GM12878 (cell line): ENCODE data around the gene KIF5A. TPM values are rescaled to one million over a fixed set of nuclear protein-coding genes. Genes with fewer than 3 reads are reported as not detected.
"Not testable (repeated sequence)": the region's sequence is repeated elsewhere in the genome, so short reads cannot be mapped to it uniquely, and the experiment has no call there.

Experiments used
- ATAC-seq: fragments of 200-7000 bp; cut with Tn5 transposase; 3 replicates; pipeline ENCODE4 v1.9.1; 2020; ENCODE audit warnings: mild to moderate bottlenecking, moderate library complexity
- BruUV-seq: library from RNA; stranded (reverse); fragments of 400-500 nt; replicated peaks from 2 replicates; lab custom pipeline; 2021; lab: Mats Ljungman, UMichigan
- CTCF ChIA-PET: fragments of 300-600 bp; sonication (Branson Sonifier 250); formaldehyde crosslinking; extraction: SDS; loops from one replicate; lab custom pipeline; 2021; ENCODE audit warnings: inconsistent platforms; lab: Yijun Ruan, JAX
- POLR2A ChIA-PET: fragments of 350-600 bp; formaldehyde crosslinking; extraction: SDS; loops from one replicate; lab custom pipeline; 2021; ENCODE audit warnings: inconsistent platforms; lab: Charles Lee
- RAD21 ChIA-PET: fragments of 300-600 bp; sonication (Branson Sonifier 250); formaldehyde crosslinking; loops from one replicate; lab custom pipeline; 2023; ENCODE audit warnings: antibody characterized with exemption; ENCODE audit not compliant: unreplicated experiment; lab: Charles Lee
- SMC1A ChIA-PET: fragments of 300-600 bp; sonication (Branson Sonifier 250); formaldehyde crosslinking; loops from one replicate; lab custom pipeline; 2023; ENCODE audit not compliant: unreplicated experiment, uncharacterized antibody; lab: Charles Lee
- DNase-seq: peaks from one replicate; pipeline ENCODE4 v3.0.0-alpha.2; 2011; ENCODE audit warnings: low read depth, low spot score
- FAIRE-seq: peaks from 3 replicates; lab custom pipeline; 2011; peaks lifted over from hg19 to GRCh38; lab: Jason Lieb, UNC
- H2AFZ ChIP-seq: 2 replicates; pipeline ENCODE4 v1.6.0; 2011; ENCODE audit warnings: low read depth, low read length, control low read depth; ENCODE audit not compliant: control insufficient read depth
- H3K27ac ChIP-seq: 2 replicates; pipeline ENCODE4 v1.5.1; 2011; ENCODE audit warnings: control low read depth; ENCODE audit not compliant: control insufficient read depth, insufficient read depth
- H3K27me3 ChIP-seq, 2 experiments: replicated peaks in 1 of 2; 2 replicates each; pipeline versions ENCODE4 v1.6.0 to v1.6.1; 2011; ENCODE audit warnings: low read length in 1 of 2; ENCODE audit not compliant: control insufficient read depth in 2 of 2, insufficient read depth in 2 of 2
- H3K36me3 ChIP-seq, 2 experiments: 2 replicates each; pipeline ENCODE4 v1.5.1; 2011; ENCODE audit warnings: low read length in 1 of 2; ENCODE audit not compliant: control insufficient read depth in 2 of 2, insufficient read depth in 2 of 2
- H3K4me1 ChIP-seq: 2 replicates; pipeline ENCODE4 v1.6.1; 2011; ENCODE audit warnings: mild to moderate bottlenecking, low read length, moderate library complexity, mixed read lengths; ENCODE audit not compliant: control insufficient read depth, insufficient read depth
- H3K4me2 ChIP-seq: 2 replicates; pipeline ENCODE4 v1.6.0; 2011; ENCODE audit warnings: control low read depth; ENCODE audit not compliant: control insufficient read depth, insufficient read depth
- H3K4me3 ChIP-seq: fragments of 200-600 bp; sonication (generic); 2 replicates; pipeline ENCODE4 v1.5.1; 2016
- H3K79me2 ChIP-seq: 2 replicates; pipeline ENCODE4 v1.6.0; 2011; ENCODE audit warnings: low read length; ENCODE audit not compliant: control insufficient read depth, insufficient read depth
- H3K9ac ChIP-seq: 2 replicates; pipeline ENCODE4 v1.8.0; 2011; ENCODE audit warnings: low read length, control low read depth, mixed read lengths; ENCODE audit not compliant: control insufficient read depth, insufficient read depth
- H3K9me3 ChIP-seq: replicated peaks from 3 replicates; pipeline ENCODE4 v1.5.1; 2011; ENCODE audit warnings: mild to moderate bottlenecking, low read length; ENCODE audit not compliant: control insufficient read depth, insufficient read depth
- H4K20me1 ChIP-seq: 2 replicates; pipeline ENCODE4 v1.6.0; 2011; ENCODE audit not compliant: control insufficient read depth, insufficient read depth
- POLR2A ChIP-seq: IDR thresholded peaks from 2 replicates; pipeline ENCODE4 v1.6.1; 2011; ENCODE audit warnings: low read depth, mild to moderate bottlenecking, low read length
- WGBS: methylation state at CpG from one replicate; pipeline ENCODE4 v1.1.6; 2016; ENCODE audit warnings: low lambda C conversion rate; ENCODE audit not compliant: insufficient replicate concordance, insufficient coverage; ENCODE audit errors: missing lambda C conversion rate; 5-methylcytosine and 5-hydroxymethylcytosine counted together
- in situ Hi-C: fragments of 300-500 bp; cut with MboI; formaldehyde crosslinking; loops from 9 replicates; pipeline ENCODE4 v1.14.3; 2018; ENCODE audit warnings: mixed read lengths
- intact Hi-C: fragments of 100-400 bp; cut with micrococcal nuclease; formaldehyde crosslinking; loops from one replicate; pipeline ENCODE4 v1.14.2; 2022; ENCODE audit not compliant: unreplicated experiment
- polyA plus RNA-seq, 11 experiments: library from polyadenylated mRNA; depleted of rRNA in 4 of 11; unstranded in 6 of 11; stranded (reverse) in 5 of 11; fragments of >200 nt; fragmentation: Nextera tagmentation in 4 of 11; fragmentation: Illumina TruSeq in 1 of 11; extraction: Ambion mirVana in 4 of 11; extraction: Trizol in 1 of 11; gene quantifications; 1 replicate in 1 of 11; 2 replicates in 10 of 11; pipeline versions ENCODE4 v1.2.1 to v1.2.3, GENCODE V29; 2011 to 2016; ENCODE audit warnings: inconsistent platforms in 2 of 11, missing spikeins in 2 of 11, low read depth in 1 of 11
- total RNA-seq, 4 experiments: library from RNA; depleted of rRNA in 3 of 4; stranded (reverse); fragments of >200 nt in 3 of 4; fragmentation: Illumina TruSeq in 1 of 4; extraction: Trizol in 1 of 4; gene quantifications; 2 replicates each; pipeline versions ENCODE4 v1.2.1 to v1.2.3, GENCODE V29; 2013 to 2021
- TF ChIP-seq, protein P1 (sequence below): fragments of 150-350 bp; IDR thresholded peaks from 2 replicates; pipeline ENCODE4 v1.6.1; 2016; ENCODE audit warnings: low read depth, low read length

Gene KIF5A
- total and polyA plus RNA-seq, 10 of the 15 experiments (the other 5 are each of a cell fraction or from before 2014, with no cell fraction given) = 0.35 to 2.9 (median 0.97) TPM

DNA sequence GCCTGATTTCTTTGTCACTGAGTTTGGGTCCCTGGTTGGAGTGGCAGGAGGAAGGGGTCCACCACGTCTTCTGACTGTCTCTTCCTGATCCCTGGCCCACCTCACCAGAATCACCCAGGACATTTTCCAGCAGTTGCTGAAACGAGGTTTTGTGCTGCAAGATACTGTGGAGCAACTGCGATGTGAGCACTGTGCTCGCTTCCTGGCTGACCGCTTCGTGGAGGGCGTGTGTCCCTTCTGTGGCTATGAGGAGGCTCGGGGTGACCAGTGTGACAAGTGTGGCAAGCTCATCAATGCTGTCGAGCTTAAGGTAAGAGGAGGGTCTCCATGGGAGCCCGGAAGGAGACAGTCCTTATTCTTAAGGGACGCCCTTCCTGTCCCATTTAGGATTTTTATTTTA is 49.6 kb upstream of the KIF5A start:
- no peaks in the 10 kb centered on the region for H3K27me3 ChIP-seq
- CTCF ChIA-PET = no interaction called here
- ATAC-seq (no peak), FAIRE-seq (no peak), DNase-seq (no peak)
- no TSS peak for BruUV-seq
- H3K36me3 ChIP-seq = peaks cover 14 to 26% of the 10 kb centered on the region in 2 experiments
- RAD21 ChIA-PET = no interaction called here
- no peak overlapping the region for H3K27ac ChIP-seq
- no peaks in the 10 kb centered on the region for H3K9me3 ChIP-seq
- in situ Hi-C loops = no loop called here
- no peaks in the 10 kb centered on the region for H4K20me1 ChIP-seq
- intact Hi-C loops = no loop called here
- no peaks in the 10 kb centered on the region for H3K4me1 ChIP-seq
- H2AFZ ChIP-seq = no peak overlapping the region
- TF ChIP-seq, protein P1, sequence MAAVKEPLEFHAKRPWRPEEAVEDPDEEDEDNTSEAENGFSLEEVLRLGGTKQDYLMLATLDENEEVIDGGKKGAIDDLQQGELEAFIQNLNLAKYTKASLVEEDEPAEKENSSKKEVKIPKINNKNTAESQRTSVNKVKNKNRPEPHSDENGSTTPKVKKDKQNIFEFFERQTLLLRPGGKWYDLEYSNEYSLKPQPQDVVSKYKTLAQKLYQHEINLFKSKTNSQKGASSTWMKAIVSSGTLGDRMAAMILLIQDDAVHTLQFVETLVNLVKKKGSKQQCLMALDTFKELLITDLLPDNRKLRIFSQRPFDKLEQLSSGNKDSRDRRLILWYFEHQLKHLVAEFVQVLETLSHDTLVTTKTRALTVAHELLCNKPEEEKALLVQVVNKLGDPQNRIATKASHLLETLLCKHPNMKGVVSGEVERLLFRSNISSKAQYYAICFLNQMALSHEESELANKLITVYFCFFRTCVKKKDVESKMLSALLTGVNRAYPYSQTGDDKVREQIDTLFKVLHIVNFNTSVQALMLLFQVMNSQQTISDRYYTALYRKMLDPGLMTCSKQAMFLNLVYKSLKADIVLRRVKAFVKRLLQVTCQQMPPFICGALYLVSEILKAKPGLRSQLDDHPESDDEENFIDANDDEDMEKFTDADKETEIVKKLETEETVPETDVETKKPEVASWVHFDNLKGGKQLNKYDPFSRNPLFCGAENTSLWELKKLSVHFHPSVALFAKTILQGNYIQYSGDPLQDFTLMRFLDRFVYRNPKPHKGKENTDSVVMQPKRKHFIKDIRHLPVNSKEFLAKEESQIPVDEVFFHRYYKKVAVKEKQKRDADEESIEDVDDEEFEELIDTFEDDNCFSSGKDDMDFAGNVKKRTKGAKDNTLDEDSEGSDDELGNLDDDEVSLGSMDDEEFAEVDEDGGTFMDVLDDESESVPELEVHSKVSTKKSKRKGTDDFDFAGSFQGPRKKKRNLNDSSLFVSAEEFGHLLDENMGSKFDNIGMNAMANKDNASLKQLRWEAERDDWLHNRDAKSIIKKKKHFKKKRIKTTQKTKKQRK = no peak
- peak; percentile 55 for TF ChIP-seq POLR2A
- H3K9ac ChIP-seq = no peak overlapping the region
- H3K79me2 ChIP-seq = no peaks in the 10 kb centered on the region
- SMC1A ChIA-PET = no interaction called here
- 95% methylated on average over 11 of the region's 11 CpGs for WGBS
- H3K4me2 ChIP-seq = no peak overlapping the region
- POLR2A ChIA-PET = no interaction called here
- H3K4me3 ChIP-seq = no peak overlapping the region

DNA sequence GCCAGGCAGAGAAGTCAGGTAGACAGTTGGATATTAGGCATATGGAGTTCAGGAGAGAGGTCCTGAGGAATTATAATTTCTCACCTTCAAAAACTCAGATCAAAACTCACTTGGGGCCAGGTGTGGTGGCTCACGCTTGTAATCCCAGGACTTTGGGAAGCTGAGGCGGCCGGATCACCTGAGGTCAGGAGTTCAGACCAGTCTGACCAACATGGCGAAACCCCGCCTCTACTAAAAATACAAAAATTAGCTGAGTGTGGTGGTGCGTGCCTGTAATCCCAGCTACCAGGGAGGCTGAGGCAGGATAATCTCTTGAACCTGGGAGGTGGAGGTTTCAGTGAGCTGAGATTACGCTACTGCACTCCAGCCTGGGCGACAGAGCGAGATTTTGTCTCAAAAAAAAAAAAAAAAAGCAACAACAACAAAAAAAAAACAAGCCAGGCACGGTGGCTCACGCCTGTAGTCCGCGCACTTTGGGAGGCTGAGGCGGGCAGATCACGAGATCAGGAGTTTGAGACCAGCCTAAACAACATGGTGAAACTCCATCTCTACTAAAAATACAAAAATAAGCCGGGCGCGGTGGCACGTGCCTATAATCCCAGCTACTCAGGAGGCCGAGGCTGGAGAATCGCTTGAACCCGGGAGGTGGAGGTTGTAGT is 47.4 kb upstream of the KIF5A start:
- POLR2A ChIA-PET = interaction anchor here (0.7 to 0.9 kb wide), 2 partner anchors 26 to 38 kb away, joined by 3 to 5 read pairs; no protein-coding TSS in a partner anchor
- H3K27ac ChIP-seq, H3K4me3 ChIP-seq, H2AFZ ChIP-seq, BruUV-seq, CTCF ChIA-PET, RAD21 ChIA-PET, in situ Hi-C loops, ATAC-seq, H3K9me3 ChIP-seq, H3K4me1 ChIP-seq, H3K27me3 ChIP-seq, DNase-seq, H3K4me2 ChIP-seq, H4K20me1 ChIP-seq, H3K79me2 ChIP-seq, H3K9ac ChIP-seq, FAIRE-seq, intact Hi-C loops: not testable (repeated sequence)
- WGBS = 98% methylated on average over 17 of the region's 22 CpGs
- H3K36me3 ChIP-seq = peaks cover 16 to 38% of the 10 kb centered on the region in 2 experiments
- SMC1A ChIA-PET = interaction anchor here (0.8 kb wide), 1 partner anchor 11 kb away, joined by 3 read pairs; no protein-coding TSS in a partner anchor

DNA sequence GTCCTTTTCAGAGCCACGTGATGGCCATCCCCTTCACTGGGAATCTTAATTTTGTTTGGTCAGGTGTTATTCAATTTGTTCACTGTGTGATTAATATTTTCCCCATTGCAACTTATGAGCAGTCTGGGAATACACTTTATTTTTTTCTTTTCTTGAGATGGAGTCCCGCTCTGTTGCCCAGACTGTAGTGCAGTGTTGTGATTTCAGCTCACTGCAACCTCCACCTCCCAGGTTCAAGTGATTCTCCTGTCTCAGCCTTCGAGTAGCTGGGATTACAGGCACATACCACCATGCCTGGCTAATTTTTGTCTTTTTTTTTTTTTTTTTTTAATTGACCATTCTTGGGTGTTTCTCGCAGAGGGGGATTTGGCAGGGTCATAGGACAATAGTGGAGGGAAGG is 43.3 kb upstream of the KIF5A start:
- H3K4me3 ChIP-seq, BruUV-seq, H3K4me2 ChIP-seq, H3K9me3 ChIP-seq, H3K27ac ChIP-seq, H3K9ac ChIP-seq, RAD21 ChIA-PET, in situ Hi-C loops, intact Hi-C loops, CTCF ChIA-PET, FAIRE-seq, H3K4me1 ChIP-seq, H4K20me1 ChIP-seq, ATAC-seq, SMC1A ChIA-PET, H3K79me2 ChIP-seq, H2AFZ ChIP-seq, DNase-seq, H3K27me3 ChIP-seq: not testable (repeated sequence)
- WGBS = 98% methylated on average over 3 of the region's 4 CpGs
- H3K36me3 ChIP-seq = peaks cover 9 to 26% of the 10 kb centered on the region in 2 experiments
- POLR2A ChIA-PET = interaction anchor here (1.0 kb wide), 1 partner anchor 9 kb away, joined by 3 read pairs; no protein-coding TSS in a partner anchor
